Activated gamma-delta T cell (primary cell): ENCODE data around the gene REEP5.
"Not testable (repeated sequence)": the region's sequence is repeated elsewhere in the genome, so short reads cannot be mapped to it uniquely, and the experiment has no call there.

Source experiments
- DNase-seq: peaks from one replicate; lab custom pipeline; 2025; lab: John Stamatoyannopoulos, UW

REEP5 gene

DNA sequence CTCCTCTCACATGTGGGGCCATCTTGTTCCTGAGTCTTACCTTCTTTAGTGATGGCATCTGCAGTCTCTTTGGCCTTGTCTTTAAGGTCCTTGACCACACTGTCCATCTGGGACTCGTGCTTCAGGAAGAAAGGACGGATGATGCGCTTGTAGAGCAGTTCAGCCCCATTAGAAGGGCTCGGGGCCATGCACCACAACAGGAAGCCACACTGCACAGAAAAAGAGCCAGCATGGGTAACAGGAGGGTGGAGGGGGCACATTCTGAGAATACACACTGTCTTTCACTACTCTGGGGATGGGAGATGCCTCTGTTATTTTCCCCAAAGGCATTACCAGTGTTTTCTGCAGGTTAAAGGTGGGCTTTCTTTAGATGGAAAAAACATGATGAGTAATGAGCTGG lies 35.1 kb downstream of the REEP5 start:
- no peak for DNase-seq

DNA sequence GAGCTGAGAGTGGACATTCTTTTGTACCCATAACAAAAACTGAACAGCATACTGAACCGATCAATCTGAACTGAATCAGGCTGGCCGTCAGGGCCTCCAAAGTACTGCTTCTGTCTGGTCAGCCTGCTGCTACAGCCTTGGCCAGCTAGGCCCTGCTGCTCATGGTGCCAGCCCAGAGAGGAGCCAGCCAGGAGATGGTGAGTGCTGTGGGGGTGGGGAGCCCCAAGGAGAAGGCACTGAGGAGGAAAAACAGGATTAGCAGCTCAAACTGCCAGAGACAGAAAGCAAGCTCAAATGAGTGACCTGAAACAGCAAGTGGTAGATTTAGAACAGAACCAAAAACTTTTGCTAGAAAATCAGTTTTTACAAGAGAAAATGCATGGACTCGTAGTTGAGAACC lies 37.0 kb downstream of the REEP5 start:
- no peak for DNase-seq

DNA sequence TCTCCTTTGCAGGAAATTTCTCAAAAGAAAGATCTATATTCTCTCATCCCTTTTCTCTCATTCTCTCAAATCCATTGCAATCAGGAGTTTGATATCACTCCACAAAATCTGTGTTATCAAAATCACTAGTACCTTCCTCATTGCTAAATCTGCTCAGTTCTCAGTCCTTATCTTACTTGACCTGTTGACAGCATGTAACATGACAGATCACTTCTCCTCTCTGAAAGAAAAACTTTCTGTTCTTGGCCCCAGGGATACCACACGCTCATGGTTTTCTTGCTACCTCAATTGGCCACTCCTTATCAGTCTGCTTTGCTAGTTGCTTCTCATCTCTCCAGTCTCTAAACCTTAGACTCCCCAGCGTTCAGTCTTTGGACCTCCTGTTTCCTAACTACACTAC lies 38.8 kb downstream of the REEP5 start:
- DNase-seq, result no peak

DNA sequence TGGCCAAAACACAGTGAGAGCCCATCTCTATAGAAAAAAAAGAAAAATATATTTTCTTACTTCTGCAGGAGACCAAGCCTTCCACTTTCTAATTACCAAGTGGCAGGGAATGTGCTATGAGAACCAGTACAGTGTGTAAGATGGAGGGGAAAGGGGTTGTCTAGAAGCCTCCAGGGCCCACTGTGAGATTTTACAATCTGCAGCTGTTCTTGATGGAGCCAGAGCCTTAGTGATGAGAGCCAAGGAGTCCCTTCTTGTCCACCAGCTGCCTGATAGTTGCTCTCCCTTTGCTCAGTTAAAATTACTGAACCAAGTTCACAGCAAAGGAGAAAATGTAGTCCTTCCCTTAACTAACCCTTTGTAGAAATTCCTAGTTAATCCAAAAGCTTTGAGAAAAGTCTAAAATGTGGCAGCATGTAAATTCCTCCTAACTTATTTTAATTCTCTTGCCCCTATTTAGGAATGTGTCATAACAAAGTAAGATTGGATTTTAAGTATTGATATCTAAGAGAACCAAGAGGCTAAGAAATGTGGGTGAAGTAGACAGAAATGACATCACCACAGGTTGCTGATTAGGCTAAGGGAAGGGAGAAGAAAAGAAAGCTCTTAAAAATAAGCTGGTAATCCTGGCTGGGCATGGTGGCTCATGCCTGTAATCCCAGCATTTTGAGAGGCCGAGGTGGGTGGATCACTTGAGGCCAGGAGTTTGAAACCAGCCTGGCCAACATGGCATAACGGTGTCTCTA lies 41.6 kb downstream of the REEP5 start:
- no peak for DNase-seq

DNA sequence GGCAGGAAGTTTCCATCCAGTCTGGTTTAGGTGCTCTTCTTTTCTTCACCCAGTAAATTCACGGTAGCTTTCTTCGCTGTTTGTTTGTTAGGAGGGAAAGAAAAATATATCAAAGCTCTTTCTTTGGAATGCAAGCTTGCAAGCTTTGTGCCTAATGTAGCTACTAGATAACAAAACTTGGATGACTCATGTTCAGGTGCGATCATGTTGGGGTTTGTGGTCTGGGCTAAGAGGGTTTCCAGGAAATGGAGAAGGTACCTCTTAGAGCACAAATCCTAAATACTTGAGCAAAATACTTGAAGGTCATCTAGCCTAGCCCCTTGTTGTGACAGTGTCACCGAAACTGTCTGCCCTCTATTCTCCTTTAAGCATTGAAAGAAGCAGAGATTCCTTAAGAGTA lies 43.3 kb downstream of the REEP5 start:
- no peak for DNase-seq

DNA sequence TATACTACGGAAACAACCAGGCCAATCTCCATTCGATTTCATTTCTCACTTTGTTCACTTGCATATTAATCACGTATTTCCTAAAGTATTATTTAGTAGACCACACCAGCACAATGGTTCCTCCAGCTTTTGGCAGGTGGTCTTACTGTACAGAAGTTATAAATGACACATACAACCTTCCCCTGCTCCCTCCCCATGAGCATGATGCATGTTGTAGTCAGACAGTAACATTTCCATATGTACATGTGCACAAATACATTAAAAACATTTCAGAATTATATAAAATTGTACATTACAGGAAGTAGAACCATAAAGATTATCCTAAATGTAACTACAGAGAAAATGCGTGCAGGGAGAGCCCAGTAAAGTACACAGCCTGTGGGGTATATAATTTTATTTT lies 43.9 kb downstream of the REEP5 start:
- no peak for DNase-seq

DNA sequence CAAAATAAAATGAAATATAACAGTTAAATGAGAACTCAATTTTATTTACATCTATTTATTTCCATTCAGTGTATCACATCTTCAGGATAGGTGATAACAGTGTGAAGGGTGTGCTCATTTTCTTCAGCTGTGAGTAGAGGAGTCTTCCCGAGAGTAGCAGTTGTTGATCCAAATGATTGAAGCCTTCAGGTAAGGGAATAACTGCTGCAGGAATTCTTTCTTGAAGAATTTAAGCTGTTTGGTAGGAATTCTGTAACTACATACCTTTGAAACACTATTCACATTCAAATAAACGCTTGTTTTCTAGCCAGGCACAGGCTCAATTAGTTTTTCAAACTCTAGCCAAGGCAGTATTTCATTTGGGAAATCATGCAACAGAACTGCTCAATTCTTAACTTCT lies 45.7 kb downstream of the REEP5 start:
- no peak for DNase-seq

DNA sequence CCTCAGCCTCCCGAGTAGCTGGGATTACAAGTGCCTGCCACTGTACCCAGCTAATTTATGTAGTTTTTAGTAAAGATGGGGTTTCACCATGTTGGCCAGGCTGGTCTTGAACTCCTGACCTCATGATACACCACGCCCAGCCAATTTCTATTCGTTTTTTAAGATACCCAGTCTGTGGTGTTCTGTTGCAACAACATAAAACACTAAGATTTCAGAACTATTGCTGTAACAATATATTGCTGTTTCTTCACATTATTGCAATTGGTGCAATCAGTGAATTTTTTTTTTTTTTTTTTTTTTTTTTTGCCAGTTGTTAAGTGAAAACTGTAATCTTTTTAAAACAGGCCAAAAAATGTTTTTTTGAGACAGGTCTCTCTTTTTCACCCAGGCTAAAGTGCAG lies 51.1 kb downstream of the REEP5 start:
- no peak for DNase-seq

DNA sequence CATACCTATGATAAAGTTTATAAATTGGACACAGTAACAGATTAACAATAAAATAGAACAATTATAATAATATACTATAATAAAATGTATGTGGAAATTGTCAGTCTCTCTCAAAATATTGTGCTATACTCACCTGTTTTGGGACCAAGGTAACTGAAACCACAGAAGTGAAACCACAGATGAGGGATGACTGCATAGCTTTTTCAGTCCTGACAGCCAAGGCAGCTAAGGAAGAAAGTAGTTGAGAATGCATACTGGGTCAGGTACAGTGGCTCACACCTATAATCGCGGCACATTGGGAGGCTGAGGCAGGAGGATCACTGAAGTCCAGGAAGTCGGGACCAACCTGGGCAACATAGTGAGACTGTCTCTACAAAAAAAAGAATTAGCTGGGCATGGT lies 52.1 kb downstream of the REEP5 start:
- no peak for DNase-seq

DNA sequence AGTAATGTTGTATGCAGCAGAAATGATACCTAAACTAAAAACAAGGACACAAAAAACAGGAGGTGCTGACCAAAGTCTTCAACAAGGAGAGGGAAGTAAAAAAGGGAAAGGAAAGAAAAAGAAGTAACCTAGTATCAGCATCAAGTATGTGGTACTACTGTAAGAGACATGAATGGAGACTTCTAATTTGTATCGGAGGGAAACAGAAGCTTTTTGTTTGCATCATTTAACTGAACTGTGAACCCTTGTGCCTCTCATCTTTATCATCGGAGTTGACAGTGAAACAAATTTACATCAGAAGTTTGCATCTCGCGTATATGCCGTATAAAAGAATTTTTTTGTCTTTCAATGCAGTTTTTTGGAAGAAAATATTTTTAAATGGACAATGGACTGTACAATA lies 54.6 kb downstream of the REEP5 start:
- DNase-seq, result no peak

DNA sequence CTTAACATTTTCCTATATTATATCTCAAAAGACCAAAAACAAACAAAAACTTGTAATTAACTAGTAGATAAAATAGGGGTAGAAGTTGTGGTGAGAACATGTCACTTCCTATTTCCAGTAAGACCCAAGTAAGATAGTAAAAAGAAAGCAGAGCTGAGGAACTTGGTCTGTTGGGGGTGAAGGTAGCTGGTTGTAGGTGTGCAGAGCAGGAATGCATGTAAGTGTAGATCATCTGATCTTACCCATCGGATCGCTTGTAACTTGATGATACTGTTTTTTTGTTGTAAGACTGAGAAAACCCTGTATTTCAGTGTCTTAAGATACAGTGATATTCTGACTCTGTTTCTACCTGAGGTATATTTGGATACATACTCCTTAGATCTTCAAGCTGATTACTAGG lies 55.3 kb downstream of the REEP5 start:
- no peak for DNase-seq

DNA sequence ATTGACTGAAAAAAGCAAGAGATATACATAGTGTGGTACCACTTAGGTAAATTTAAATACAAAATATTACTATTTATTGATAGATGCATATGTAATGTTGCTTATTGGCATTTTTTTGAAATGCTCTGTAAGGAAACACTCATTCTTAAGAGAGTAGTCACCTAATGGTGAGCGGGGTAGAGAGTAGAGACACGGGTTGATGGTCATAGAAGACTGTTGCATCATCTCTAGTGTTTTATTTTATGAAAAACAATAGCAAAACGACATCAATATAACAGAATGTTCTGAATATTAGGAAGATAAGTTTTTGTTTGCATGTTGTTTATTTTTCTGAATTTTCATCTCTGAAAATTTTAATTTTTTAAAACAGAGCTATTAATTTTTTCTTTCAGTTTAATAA lies 56.9 kb downstream of the REEP5 start:
- DNase-seq, result no peak

DNA sequence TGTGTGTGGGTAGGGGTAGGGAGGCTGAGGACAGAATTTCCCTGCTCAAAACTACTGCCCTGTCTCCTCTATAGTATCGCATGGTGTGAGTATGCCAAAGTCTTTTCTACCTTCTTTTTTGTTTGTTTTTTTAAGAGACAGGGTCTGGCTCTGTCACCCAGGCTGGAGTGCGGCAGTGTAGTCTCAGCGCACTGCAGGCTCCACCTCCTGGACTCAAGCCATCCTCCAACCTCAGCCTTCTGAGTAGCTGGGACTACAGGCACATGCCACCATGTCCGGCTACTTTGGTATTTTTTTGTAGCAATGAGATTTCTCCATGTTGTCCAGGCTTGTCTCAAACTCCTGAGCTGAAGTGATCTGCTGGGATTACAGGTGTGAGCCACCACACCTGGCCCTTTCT lies 58.5 kb downstream of the REEP5 start:
- DNase-seq, result no peak

DNA sequence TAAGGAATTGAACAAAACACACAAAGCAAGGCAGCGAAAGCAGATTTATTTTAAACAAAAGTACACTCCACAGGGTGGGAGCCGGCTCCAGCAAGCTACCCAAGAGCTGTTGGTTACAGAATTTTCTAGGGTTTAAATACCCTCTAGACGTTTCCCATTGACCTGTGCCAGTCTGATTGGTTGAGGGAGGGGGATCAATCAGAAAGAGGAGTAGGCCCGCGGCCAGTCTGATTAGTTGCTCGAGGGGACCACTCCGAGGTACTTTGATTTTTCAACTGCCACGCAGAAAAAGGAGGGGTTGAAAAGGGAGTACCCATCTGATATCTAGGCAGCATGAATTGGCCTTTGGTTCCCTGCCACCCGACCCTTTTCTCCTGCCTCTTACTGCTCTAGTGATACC lies 59.9 kb downstream of the REEP5 start:
- no peak for DNase-seq

DNA sequence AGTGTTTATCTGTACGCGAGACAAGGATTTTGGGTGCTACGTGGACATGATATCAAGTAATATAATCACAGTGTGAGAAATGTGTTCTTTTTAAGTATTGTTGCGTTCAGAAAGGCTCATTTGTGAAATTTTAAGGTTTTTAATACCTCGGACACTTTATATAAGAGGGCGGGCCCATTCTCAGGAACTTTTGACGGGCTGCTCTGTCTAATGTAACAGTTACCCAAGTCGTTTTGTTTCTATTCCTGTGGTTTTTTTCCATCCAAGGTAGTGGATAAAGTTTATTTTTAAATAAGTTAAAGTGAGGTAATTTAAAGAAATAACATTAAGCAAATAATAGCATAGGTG lies 60.4 kb downstream of the REEP5 start:
- no peak for DNase-seq

DNA sequence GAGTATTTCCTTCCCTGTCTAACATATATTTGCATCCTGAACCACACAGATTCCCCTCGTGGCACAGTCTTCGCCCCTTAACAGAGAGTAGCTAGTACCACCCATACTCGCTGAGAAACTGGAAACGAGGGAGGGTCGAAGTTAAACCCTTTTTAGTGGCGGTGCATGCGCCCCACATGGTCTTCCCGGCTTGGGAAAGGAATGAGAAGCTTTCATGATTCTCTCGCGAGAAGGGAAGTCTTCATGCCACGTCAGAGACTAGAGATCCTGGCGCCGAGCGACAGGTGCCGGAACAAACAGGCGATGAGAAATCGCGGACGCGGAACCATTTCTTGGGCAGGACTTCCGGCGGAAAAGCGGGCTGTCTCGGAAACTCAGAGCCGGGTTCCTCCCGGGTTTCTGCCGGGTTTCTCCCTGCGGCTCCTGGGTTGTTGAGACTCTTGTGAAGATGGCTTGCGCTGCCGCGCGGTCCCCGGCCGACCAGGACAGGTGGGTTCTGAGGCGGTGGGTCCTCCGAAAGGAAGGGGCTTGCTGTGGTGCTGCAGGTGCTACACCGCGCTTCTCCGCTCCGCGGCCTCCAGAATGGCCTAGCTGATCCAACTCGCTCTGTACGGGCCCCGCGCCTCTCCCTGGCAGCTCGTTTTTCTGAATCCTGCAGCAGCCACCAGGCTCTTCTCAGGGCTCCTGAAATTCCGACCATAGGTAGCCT lies 60.9 kb downstream of the REEP5 start, which contains the start of gene SRP19:
SRP19 (plus strand) TSS at position 359 of the 709 bp plus-strand sequence; CDS start at position 449, 90 bp downstream.
- DNase-seq, result peak; percentile 60

DNA sequence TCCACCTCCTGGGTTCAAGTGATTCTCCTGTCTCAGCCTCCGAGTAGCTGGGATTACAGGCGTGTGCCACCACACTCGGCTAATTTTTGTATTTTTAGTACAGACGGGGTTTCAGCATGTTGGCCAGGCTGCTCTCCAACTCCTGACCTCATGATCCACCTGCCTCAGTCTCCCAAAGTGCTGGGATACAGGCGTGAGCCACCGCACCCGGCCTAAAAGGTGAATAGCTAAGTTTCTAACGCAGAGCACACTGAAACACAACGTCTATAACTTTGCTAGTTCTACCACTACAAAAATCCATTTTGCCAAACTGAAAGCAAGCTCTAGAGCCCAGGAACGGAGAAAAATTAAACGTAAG lies 61.5 kb downstream of the REEP5 start:
- DNase-seq, result not testable (repeated sequence)

DNA sequence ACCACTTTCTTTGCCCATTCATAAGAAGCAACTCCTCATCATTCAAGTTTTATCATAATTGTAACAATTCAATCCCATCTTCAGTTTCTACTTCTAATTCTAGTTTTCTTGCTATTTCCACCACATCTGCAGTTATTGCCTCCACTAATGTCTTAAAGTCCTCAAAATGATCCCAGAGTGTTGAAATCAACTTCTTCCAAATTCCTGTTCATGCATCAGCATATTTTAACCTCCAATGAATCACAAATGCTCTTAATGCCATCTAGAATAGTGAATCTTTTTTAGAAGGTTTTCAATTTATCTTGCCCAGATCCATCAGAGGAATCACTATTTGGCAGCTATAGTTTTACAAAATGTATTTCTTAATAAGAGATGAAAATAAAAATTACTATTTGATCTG lies 64.2 kb downstream of the REEP5 start:
- DNase-seq, result no peak

DNA sequence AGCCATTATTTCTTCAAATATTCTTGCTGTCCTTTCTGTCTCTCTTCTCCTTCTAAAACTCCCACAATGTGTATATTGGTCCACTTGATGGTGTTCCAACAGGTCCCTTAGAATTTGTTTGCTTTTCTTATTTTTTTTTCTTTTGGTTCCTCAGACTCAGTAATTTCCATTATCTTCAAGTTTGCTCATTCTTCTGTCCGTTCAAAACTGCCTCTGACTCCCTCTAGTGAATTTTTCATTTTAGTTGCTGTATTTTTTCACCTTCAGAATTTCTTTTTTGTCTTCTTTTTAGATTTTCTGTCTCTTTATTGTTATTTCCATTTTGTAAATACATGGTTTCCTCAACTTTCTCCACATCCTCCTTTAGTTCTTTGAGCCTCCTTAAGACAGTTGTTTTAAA lies 67.4 kb downstream of the REEP5 start:
- DNase-seq, result no peak

DNA sequence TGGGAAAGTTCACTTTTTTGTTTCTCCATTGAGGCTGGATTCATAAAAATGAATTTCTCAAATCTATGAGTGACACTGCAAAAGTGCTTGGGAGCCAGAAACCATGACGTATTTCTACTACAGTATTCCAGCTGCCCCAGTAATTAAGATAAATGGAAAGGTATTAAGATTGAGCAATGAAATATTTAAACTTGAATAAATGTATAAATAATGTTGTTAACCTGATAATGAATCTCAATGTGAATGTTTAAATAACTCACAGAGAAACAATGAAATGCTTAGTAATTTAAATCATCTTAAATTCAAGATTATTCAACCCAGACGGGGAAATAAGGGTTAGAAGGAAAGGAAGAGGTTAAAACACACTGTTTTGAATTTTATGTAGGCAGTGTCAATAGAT lies 72.1 kb downstream of the REEP5 start:
- no peak for DNase-seq

DNA sequence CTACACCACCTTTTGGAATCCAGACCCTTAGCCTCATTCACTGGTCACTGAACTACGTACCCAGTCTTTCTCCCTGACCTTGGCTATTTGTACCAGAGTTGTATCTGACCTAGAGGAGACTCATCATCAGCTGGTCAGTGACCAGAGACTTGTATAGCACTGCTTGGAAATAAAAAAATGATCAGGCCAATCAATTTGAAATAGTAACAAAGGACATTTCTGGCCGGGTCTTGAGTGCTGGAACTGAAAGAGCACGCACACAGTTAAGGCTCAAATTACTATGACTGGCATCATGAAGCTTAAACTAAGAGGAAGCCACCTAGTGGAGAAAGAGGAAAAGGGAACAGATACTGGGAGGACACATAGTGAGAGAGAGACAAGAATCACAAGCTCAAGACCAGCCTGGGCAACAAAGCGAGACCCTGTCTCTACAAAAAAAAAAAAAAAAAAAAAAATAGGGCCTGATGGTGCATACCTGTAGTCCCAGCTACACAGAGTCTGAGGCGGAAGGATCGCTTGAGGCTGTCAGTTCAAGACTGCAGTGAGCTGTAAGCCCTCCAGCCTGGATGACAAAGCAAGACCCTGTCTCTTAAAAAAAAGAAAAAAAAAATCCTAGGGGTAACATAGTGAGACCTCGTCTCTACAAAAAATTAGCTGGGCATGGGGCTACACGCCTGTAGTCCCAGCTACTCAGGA lies 73.8 kb downstream of the REEP5 start:
- DNase-seq, result no peak

DNA sequence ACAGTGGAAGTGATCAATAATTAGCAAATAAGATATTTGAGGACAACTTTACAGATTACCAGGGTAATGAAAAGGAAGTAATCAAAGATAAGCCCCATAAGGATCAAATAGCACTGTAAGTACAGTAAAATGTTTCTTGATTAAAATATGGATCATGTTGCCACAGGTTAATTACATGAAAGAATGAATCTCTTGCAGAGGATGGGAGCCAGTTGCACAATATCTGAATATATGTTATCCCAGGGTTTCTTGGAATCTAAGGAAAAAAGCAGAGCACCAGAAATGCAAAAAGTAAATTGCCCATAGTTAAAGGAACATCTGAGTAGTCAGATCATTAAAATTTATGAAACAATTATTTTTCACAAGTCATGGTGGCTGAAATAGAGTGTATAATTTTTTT lies 74.7 kb downstream of the REEP5 start:
- DNase-seq, result no peak

DNA sequence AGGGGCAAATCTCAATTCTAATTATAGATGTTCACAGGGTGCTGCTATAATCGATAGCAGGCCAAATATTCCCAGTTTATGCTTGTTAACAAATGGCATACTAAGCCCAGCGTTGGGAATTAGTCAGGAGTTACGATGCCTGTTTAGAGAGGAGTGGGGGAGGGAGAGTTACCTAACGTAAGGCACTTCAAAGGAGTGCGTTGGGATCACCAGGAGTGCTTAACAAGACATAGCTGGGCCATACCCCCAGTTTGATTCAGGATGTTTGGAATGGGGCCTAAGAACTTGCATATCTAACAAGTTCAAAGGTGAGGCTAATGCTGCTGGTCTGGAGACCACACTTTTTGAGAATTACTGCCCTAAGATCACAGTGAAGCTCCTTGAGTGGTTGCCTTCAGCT lies 75.5 kb downstream of the REEP5 start:
- DNase-seq, result no peak
